ENCODE measurements around the gene RDH5.
"Not testable (repeated sequence)": the region's sequence is repeated elsewhere in the genome, so short reads cannot be mapped to it uniquely, and the experiment has no call there.

RDH5 gene

GRCh38 chr12:55743406-55744339 lies 23.5 kb downstream of the RDH5 start:
- in situ Hi-C loops (cut with MboI; ENCODE audit: low sequenced_read_pairs) = no loop called here

- in situ Hi-C loops (cut with MboI; ENCODE audit: low sequenced_read_pairs) = no loop called here
Measured at GRCh38 chr12:55744340-55745030, 24.3 kb downstream of the RDH5 start.

DNA sequence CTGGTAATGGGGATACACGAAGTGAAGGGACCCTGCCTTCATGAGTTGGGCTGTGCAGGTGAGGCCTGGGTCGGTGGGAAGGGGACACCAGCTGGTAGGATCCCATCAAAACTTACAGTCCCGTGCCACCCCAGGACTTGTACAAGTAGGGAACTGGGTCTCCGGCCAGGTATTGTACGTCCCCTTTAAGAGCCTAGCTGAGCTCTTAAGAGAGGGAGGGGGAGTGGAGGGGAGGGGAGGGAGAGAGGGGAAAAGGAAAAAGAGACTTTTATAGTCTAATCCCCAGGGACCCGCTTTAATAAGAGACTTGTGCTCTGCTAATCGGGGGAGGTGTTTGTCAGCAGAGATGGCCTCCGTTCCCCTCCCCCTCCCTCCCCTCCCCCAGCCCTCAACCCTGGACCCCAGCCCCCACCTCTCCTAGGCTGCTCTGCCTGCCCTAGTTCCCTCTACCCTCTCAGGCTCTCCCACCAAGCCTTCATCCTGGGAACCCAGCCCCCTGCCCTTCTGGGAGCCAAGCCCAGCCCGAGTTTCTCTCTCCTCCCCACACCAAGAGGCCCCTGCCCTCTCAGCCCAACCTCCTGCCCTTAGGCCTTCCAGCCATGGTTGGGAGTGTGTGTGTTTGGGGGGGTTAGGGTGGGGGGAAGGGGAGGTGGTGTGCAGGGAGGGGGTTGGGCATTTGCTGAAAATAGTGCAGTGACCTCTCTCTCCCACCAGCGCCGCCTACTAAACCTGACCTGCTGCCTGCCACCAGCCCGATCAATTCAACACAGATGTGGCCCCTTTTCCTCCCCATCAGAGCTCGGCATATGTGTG lies 25.4 kb downstream of the RDH5 start:
- in situ Hi-C loops (cut with MboI; ENCODE audit: low sequenced_read_pairs) = no loop called here

DNA sequence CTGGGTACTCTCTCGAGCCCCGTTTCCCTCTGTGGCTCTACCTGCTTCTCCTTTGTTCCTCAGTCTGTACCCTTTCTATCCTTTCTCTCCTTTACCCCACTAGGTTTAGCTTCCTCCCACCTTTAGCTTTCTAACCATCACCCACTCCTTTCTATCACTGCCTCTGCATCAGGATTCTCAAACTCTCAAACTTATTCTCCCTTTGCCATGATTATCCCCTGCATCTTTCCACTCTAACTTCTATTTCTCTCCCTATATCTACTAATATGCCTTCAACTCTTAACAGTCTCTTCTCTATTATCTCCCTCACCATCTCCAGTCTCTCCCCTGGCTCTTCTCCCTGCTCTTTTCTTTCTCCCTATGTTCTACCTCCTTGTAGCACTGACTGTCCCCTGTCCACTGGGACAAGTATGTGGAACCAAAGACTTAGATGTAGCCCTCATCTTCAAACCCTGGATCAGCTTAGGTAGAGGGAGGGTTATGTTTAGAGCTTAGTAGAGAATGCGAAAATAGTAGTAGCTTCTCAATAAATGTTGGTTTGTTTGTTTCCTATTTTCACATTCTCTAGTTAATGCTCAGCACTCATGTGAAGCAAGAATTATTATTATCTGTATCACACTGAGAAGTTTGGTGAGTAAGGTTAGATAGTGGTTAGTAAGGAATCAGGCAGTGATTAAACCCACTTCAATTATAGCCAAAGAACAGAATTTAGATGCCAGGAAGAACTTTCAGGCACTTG lies 26.1 kb downstream of the RDH5 start:
- in situ Hi-C loops (cut with MboI; ENCODE audit: low sequenced_read_pairs) = no loop called here

- in situ Hi-C loops (cut with MboI; ENCODE audit: low sequenced_read_pairs) = no loop called here
Measured at GRCh38 chr12:55746913-55747231, 26.7 kb downstream of the RDH5 start.

GRCh38 chr12:55748230-55748993 lies 28.2 kb downstream of the RDH5 start:
- in situ Hi-C loops (cut with MboI; ENCODE audit: low sequenced_read_pairs) = no loop called here

DNA sequence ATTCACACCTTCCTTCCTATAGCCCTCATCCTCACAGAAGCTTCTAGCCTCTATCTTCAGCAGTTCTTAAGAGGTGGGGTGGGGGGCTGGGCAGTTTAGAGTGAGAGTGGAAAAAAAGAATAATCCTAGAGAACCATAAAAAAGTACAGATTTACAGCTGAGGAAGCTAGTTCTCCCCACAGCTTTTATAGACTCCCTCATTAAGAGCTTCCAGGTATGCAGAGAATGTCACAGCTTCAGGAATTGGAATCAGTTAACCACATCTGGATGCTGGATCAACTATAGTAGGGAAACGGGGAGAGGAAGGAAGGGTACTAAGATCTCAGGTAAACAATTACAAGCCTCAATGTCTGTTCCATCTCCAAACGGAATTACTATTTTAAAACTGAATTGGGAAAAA lies 35.1 kb downstream of the RDH5 start:
- in situ Hi-C loops (cut with MboI; ENCODE audit: low sequenced_read_pairs) = no loop called here

GRCh38 chr12:55757701-55758100 lies 37.5 kb downstream of the RDH5 start:
- in situ Hi-C loops (cut with MboI; ENCODE audit: low sequenced_read_pairs) = no loop called here

DNA sequence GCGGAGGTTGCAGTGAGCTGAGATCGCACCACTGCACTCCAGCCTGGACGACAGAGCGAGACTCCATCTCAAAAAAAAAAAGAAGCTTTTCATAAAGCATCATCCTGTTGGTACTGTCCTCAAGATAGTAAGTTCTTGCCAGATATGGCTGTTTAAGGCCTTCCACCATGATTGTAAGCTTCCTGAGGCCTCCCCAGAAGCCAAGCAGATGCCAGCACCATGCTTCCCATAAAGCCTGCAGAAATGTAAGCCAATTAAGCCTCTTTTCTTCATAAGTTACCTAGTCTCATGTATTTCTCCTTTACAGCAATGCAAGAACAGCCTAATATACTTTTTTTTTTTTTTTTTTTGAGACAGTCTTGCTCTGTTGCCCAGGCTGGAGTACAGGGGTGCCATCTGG lies 38.4 kb downstream of the RDH5 start:
- in situ Hi-C loops (cut with MboI; ENCODE audit: low sequenced_read_pairs) = not testable (repeated sequence)

GRCh38 chr12:55760663-55761062 lies 40.5 kb downstream of the RDH5 start:
- in situ Hi-C loops (cut with MboI; ENCODE audit: low sequenced_read_pairs) = no loop called here

- in situ Hi-C loops (cut with MboI; ENCODE audit: low sequenced_read_pairs) = no loop called here
Measured at GRCh38 chr12:55762646-55763045, 42.5 kb downstream of the RDH5 start.

DNA sequence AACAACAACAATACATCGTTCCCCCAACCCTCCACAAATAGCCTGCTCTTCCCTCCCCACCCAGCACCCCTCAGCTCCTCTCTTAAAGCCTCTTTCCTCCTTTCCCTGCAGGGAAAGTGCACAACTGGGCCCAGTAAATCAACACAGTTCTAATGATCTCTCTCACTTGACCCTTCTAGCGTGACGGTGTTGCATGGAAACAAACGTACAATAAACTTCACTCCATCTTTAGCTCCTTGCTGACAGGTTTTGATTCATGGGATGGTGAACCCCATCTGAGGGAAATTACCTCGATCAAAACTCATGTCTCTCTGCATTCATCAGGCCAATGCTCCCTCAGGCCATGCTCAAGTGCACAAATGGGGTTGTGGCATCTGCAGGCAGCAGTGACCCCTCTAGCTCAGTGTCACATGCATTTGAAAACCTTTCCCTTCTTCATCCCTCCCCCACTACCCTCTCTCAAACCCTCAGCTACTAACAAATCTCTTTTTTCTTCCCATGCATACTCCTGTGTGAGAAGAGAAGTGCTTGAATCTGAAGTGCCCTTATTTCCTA lies 45.6 kb downstream of the RDH5 start:
- in situ Hi-C loops (cut with MboI; ENCODE audit: low sequenced_read_pairs) = no loop called here

- in situ Hi-C loops (cut with MboI; ENCODE audit: low sequenced_read_pairs) = no loop called here
Measured at GRCh38 chr12:55767156-55767555, 47.0 kb downstream of the RDH5 start.

DNA sequence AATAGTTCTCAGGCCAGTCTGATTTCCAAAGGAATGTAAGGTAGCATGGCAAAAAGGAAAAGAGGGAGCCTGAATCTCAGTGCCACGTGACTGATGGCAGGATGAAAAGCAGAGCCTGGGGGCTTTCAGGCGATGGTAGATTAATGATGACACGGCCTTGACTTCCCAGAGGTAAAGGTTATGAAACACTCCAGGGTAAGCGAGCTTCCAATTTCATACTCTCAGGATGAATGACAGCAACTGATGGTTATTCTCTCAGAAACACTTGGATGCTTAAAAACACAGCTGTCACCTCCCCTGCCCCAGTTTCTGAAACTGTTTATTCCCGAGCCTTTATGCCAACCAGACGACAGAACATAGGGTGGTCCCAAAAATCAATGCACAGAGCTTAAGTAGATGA lies 51.5 kb downstream of the RDH5 start:
- in situ Hi-C loops (cut with MboI; ENCODE audit: low sequenced_read_pairs) = no loop called here
